Adipocyte (in vitro differentiated cells): ENCODE measurements around the gene CARD10.

ENCODE experiments used
- DNase-seq: peaks from one replicate; pipeline ENCODE4 v3.0.0-alpha.2; 2015; ENCODE audit warnings: low read depth
- H3K27me3 ChIP-seq: replicated peaks from 2 replicates; pipeline ENCODE4 v1.7.0; 2013; ENCODE audit warnings: mild to moderate bottlenecking, low read length, moderate library complexity; ENCODE audit not compliant: control insufficient read depth, insufficient read depth
- H3K36me3 ChIP-seq: 2 replicates; pipeline ENCODE4 v1.7.0; 2013; ENCODE audit warnings: low read length, mild to moderate bottlenecking, moderate library complexity; ENCODE audit not compliant: control insufficient read depth, insufficient read depth, severe bottlenecking
- H3K4me1 ChIP-seq: 2 replicates; pipeline ENCODE4 v1.7.0; 2013; ENCODE audit warnings: mild to moderate bottlenecking, low read length, moderate library complexity; ENCODE audit not compliant: control insufficient read depth, insufficient read depth
- H3K4me3 ChIP-seq: 2 replicates; pipeline ENCODE4 v1.7.0; 2013; ENCODE audit warnings: mild to moderate bottlenecking, low read length, moderate library complexity
- H3K9ac ChIP-seq: 2 replicates; pipeline ENCODE4 v1.7.0; 2013; ENCODE audit warnings: mild to moderate bottlenecking, low read length, moderate library complexity
- H3K9me3 ChIP-seq: 2 replicates; pipeline ENCODE4 v1.7.0; 2013; ENCODE audit warnings: mild to moderate bottlenecking, low read length, moderate library complexity; ENCODE audit not compliant: control insufficient read depth

The CARD10 gene

GRCh38 chr22:37519268-37520195, at the start of gene CARD10:
TSS of gene CARD10 (minus strand) at chr22:37519415. CDS start at chr22:37519200, 215 bp downstream.
- DNase-seq = peak; percentile 60
- H3K36me3 ChIP-seq = no peaks in the 10 kb centered on the region
- peak within 1 kb of the TSS; percentile 84 for H3K4me3 ChIP-seq
- H3K27me3 ChIP-seq = no peaks in the 10 kb centered on the region
- no peaks in the 10 kb centered on the region for H3K9me3 ChIP-seq
- H3K4me1 ChIP-seq = peaks cover 7% of the 10 kb centered on the region
- H3K9ac ChIP-seq = peak within 1 kb of the TSS; percentile 78

GRCh38 chr22:37568448-37569008, 49.3 kb upstream of the CARD10 start:
- Histone ChIP-seq H3K4me1 (peaks cover 24% of the 10 kb centered on the region), H3K36me3 (peaks cover 46% of the 10 kb centered on the region), H3K9ac (no peak overlapping the region), H3K27me3 (no peaks in the 10 kb centered on the region), H3K4me3 (no peak overlapping the region), H3K9me3 (no peaks in the 10 kb centered on the region)
- no peak for DNase-seq

DNA sequence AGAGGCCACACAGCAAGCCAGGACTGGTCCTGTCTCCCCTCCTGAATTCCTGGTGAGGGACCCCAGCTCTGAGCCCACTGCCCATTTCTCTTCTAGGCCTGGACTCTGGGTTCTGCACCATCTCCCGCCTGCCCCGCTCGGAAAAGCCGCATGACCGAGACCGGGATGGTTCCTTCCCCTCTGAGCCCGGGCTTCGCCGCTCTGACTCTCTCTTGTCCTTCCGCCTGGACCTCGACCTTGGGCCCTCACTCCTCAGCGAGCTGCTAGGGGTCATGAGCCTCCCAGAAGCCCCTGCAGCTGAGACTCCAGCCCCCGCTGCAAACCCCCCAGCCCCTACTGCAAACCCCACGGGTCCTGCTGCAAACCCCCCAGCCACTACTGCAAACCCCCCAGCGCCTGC, 48.8 kb upstream of the CARD10 start:
- no peaks in the 10 kb centered on the region for H3K27me3 ChIP-seq
- peak overlapping the region; percentile 1 for H3K9ac ChIP-seq
- no peaks in the 10 kb centered on the region for H3K9me3 ChIP-seq
- peaks cover 29% of the 10 kb centered on the region for H3K4me1 ChIP-seq
- no peak for DNase-seq
- peaks cover 46% of the 10 kb centered on the region for H3K36me3 ChIP-seq
- no peak overlapping the region for H3K4me3 ChIP-seq

GRCh38 chr22:37566903-37567798, 47.9 kb upstream of the CARD10 start:
- peaks cover 46% of the 10 kb centered on the region for H3K36me3 ChIP-seq
- H3K4me1 ChIP-seq = peaks cover 37% of the 10 kb centered on the region
- DNase-seq = peak; percentile 72

DNA sequence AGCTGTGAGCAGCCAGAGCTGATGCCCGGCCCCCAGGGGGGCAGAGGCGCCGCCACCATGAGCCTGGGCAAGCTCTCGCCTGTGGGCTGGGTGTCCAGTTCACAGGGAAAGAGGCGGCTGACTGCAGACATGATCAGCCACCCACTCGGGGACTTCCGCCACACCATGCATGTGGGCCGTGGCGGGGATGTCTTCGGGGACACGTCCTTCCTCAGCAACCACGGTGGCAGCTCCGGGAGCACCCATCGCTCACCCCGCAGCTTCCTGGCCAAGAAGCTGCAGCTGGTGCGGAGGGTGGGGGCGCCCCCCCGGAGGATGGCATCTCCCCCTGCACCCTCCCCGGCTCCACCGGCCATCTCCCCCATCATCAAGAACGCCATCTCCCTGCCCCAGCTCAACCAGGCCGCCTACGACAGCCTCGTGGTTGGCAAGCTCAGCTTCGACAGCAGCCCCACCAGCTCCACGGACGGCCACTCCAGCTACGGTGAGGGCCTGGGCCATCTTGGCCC, 47.2 kb upstream of the CARD10 start:
- Histone ChIP-seq H3K27me3 (no peaks in the 10 kb centered on the region), H3K4me1 (peaks cover 41% of the 10 kb centered on the region), H3K36me3 (peaks cover 46% of the 10 kb centered on the region), H3K4me3 (no peak overlapping the region), H3K9ac (peak overlapping the region; percentile 55), H3K9me3 (no peaks in the 10 kb centered on the region)
- DNase-seq = no peak

More at GRCh38 chr22:37566903-37567798, 47.9 kb upstream of the CARD10 start:
- Histone ChIP-seq H3K4me3 (no peak overlapping the region), H3K27me3 (no peaks in the 10 kb centered on the region), H3K9ac (peak overlapping the region; percentile 45), H3K9me3 (no peaks in the 10 kb centered on the region)

GRCh38 chr22:37565830-37566229, 46.6 kb upstream of the CARD10 start:
- no peak for DNase-seq
- H3K27me3 ChIP-seq = no peaks in the 10 kb centered on the region
- no peak overlapping the region for H3K4me3 ChIP-seq
- H3K9me3 ChIP-seq = no peaks in the 10 kb centered on the region
- H3K4me1 ChIP-seq = peaks cover 41% of the 10 kb centered on the region
- peaks cover 46% of the 10 kb centered on the region for H3K36me3 ChIP-seq
- H3K9ac ChIP-seq = peak overlapping the region; percentile 55

GRCh38 chr22:37564111-37564711, 45.0 kb upstream of the CARD10 start:
- Histone ChIP-seq H3K9me3 (no peaks in the 10 kb centered on the region), H3K27me3 (no peaks in the 10 kb centered on the region), H3K4me1 (peaks cover 49% of the 10 kb centered on the region), H3K4me3 (peak overlapping the region; percentile 74), H3K9ac (peak overlapping the region; percentile 69), H3K36me3 (peaks cover 38% of the 10 kb centered on the region)
- peak; percentile 30 for DNase-seq

GRCh38 chr22:37563153-37564081, 44.2 kb upstream of the CARD10 start:
- DNase-seq = peak; percentile 96
- Histone ChIP-seq H3K9me3 (no peaks in the 10 kb centered on the region), H3K4me1 (peaks cover 49% of the 10 kb centered on the region), H3K4me3 (peak overlapping the region; percentile 97), H3K27me3 (no peaks in the 10 kb centered on the region), H3K9ac (peak overlapping the region; percentile 98), H3K36me3 (peaks cover 31% of the 10 kb centered on the region)

DNA sequence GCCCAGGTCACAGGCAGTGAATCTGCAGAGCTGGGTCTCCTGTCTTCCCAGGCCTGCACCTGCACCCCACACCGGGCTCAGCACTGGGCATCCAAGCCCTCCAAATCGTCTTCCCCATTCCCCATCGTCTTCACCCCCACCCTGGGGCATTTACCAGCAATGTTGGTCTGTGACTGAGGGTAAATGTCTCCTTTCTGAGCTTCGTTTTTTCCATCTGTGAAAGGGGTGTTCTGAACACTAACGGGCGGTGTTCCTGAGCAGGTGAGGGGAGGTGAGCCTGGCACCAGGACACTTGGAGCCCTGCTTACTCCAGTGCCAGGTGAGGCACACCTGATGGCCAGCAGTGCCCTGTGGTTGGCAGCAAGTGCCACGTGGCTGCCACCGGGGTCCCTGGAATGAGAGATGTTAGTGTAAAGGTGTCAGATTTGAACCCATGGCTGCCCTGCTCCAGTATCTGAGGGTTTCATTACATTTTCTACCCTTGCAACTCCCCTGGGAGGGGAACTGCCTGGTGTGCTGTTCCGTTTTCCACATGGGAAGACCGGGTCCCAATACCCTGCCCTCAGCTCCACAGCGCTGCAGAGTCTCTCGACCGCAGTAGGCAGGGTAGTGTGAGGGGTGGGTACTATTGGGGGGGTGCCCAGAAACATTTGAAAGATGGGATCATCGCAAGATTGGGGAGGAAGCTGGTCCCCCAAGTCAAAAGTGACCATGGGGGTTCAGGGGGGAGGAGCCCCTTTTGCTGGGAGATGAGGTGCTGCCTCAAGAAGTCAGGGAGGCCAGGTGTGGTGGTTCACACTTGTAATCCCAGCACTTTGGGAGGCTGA, 43.0 kb upstream of the CARD10 start:
- peaks cover 19% of the 10 kb centered on the region for H3K36me3 ChIP-seq
- DNase-seq = no peak
- no peaks in the 10 kb centered on the region for H3K9me3 ChIP-seq
- peaks cover 45% of the 10 kb centered on the region for H3K4me1 ChIP-seq
- peak overlapping the region; percentile 97 for H3K4me3 ChIP-seq
- peak overlapping the region; percentile 98 for H3K9ac ChIP-seq
- no peaks in the 10 kb centered on the region for H3K27me3 ChIP-seq
